K562 (cell line): ENCODE data around the gene VIM. TPM values are rescaled to one million over a fixed set of nuclear protein-coding genes. Genes with fewer than 3 reads are reported as not detected.
A peak's percentile ranks its signal among the peaks of the same experiment; 100 is the strongest.

ENCODE experiments used
- EHMT2 ChIP-seq: fragments of 450-650 bp; IDR thresholded peaks from 2 replicates; pipeline ENCODE4 v1.6.1; 2018; ENCODE audit warnings: antibody characterized with exemption
- ESRRA ChIP-seq: fragments of 450-650 bp; IDR thresholded peaks from 2 replicates; pipeline ENCODE4 v1.6.1; 2014; ENCODE audit warnings: low read depth, mild to moderate bottlenecking, moderate library complexity, borderline replicate concordance
- HMBOX1 ChIP-seq: sonication (generic); IDR thresholded peaks from 2 replicates; pipeline ENCODE4 v1.6.1; 2016
- LEF1 ChIP-seq: fragments of 450-650 bp; IDR thresholded peaks from 2 replicates; pipeline ENCODE4 v1.6.1; 2016; ENCODE audit warnings: mild to moderate bottlenecking
- NBN ChIP-seq: fragments of 450-650 bp; IDR thresholded peaks from 2 replicates; pipeline ENCODE4 v1.6.1; 2016; ENCODE audit warnings: low read depth, mild to moderate bottlenecking
- NR2C2 ChIP-seq, 2 experiments: fragments of 200-800 bp in 1 of 2; sonication (Bioruptor generic) in 1 of 2; sonication (generic) in 1 of 2; formaldehyde crosslinking in 1 of 2; IDR thresholded peaks; 2 replicates each; pipeline versions ENCODE4 v1.6.1 to v1.8.0; 2016 to 2022; ENCODE audit warnings: mild to moderate bottlenecking in 1 of 2, missing compliant biosample characterization in 1 of 2, missing genetic modification characterization in 1 of 2, missing genetic modification reagents in 1 of 2
- PBX2 ChIP-seq, 2 experiments: IDR thresholded peaks in 1 of 2; conservative IDR thresholded peaks in 1 of 2; 2 replicates each; pipeline ENCODE4 v1.6.1; 2016; ENCODE audit warnings: low read depth in 2 of 2, mild to moderate bottlenecking in 1 of 2, missing compliant biosample characterization in 1 of 2, missing genetic modification characterization in 1 of 2, moderate library complexity in 1 of 2
- POU5F1 ChIP-seq: fragments of 150-350 bp; IDR thresholded peaks from 2 replicates; pipeline ENCODE4 v1.6.1; 2014; ENCODE audit warnings: borderline replicate concordance, low read length, low read depth, mild to moderate bottlenecking; ENCODE audit not compliant: partially characterized antibody
- SMARCA5 ChIP-seq: fragments of 450-650 bp; IDR thresholded peaks from 2 replicates; pipeline ENCODE4 v1.6.1; 2016
- SRSF1 ChIP-seq: fragments of 200-400 bp; formaldehyde crosslinking; IDR thresholded peaks from 2 replicates; pipeline ENCODE4 v1.6.1; 2017; ENCODE audit warnings: mild to moderate bottlenecking, low read depth, low read length, moderate library complexity
- polyA plus RNA-seq, 8 experiments: library from polyadenylated mRNA; depleted of rRNA in 4 of 8; stranded (reverse) in 5 of 8; unstranded in 3 of 8; fragments of >200 nt; fragmentation: Nextera tagmentation in 2 of 8; fragmentation: Illumina TruSeq in 1 of 8; extraction: Ambion mirVana in 2 of 8; extraction: Trizol in 1 of 8; gene quantifications; 2 replicates each; pipeline versions ENCODE4 v1.2.1 to v1.2.3, GENCODE V29; 2011 to 2014; ENCODE audit warnings: inconsistent platforms in 1 of 8, missing spikeins in 1 of 8
- total RNA-seq, 7 experiments: library from RNA; depleted of rRNA in 6 of 7; stranded (reverse); fragments of >200 nt in 6 of 7; fragmentation: Illumina TruSeq in 2 of 7; extraction: Trizol in 2 of 7; gene quantifications; 2 replicates each; pipeline versions ENCODE4 v1.2.1 to v1.2.3, GENCODE V29; 2011 to 2021; ENCODE audit warnings: low replicate concordance in 1 of 7

VIM gene
- total and polyA plus RNA-seq, 9 of the 15 experiments (the other 6 are each of a cell fraction or from before 2014, with no cell fraction given), result 86.0 to 621 (median 383) TPM

- TF ChIP-seq EHMT2 (peak; percentile 8; the same call in 1 of the 2 replicates), ESRRA (no peak), SRSF1 (no peak), POU5F1 (no peak), NBN (peak; percentile 61; the same call in 1 of the 2 replicates), HMBOX1 (peak; percentile 42; the same call in 1 of the 2 replicates), PBX2 (CRISPR knock-in tag; IDR thresholded peaks at IDR 0.05; ENCODE audit: low read depth) (no peak), PBX2 (tag; conservative IDR thresholded peaks at IDR 0.05; ENCODE audit: low read depth) (peak; percentile 35; the same call in 1 of the 2 replicates), SMARCA5 (0 out of 2 replicates have a peak, but pooled peaks have one; percentile 37), LEF1 (0 out of 2 replicates have a peak, but pooled peaks have one; percentile 12), NR2C2 (CRISPR knock-in tag; IDR thresholded peaks at IDR 0.05) (no peak), NR2C2 (tag; IDR thresholded peaks at IDR 0.05) (peak; percentile 64; the same call in 1 of the 2 replicates)
These were observed 28.7 kb upstream of the VIM start (continued) for GRCh38 chr10:17199351-17199804.
